IgD-negative memory B cell (primary cell): ENCODE data around the gene CREB3L2. TPM values are rescaled to one million over a fixed set of nuclear protein-coding genes. Genes with fewer than 3 reads are reported as not detected.
A peak's percentile ranks its signal among the peaks of the same experiment; 100 is the strongest.
"Not testable (repeated sequence)": the region's sequence is repeated elsewhere in the genome, so short reads cannot be mapped to it uniquely, and the experiment has no call there.

Experiments
- H3K27ac Mint-ChIP-seq, 3 donors: one replicate each; pipeline ENCODE4 v1.8.0; 2020 to 2022; ENCODE audit warnings: mild to moderate bottlenecking in 3 of 3, mixed read lengths in 3 of 3, moderate library complexity in 1 of 3
- H3K27me3 Mint-ChIP-seq: one replicate; pipeline ENCODE4 v1.8.0; 2021; ENCODE audit warnings: mixed read lengths
- H3K36me3 Mint-ChIP-seq: one replicate; pipeline ENCODE4 v1.8.0; 2020; ENCODE audit warnings: mild to moderate bottlenecking, mixed read lengths
- H3K4me1 Mint-ChIP-seq, 3 donors: one replicate each; pipeline ENCODE4 v1.8.0; 2020 to 2022; ENCODE audit warnings: mixed read lengths in 3 of 3, mild to moderate bottlenecking in 1 of 3
- H3K4me3 Mint-ChIP-seq, 4 donors: one replicate each; pipeline ENCODE4 v1.8.0; 2020 to 2022; ENCODE audit warnings: mild to moderate bottlenecking in 4 of 4, mixed read lengths in 4 of 4, moderate library complexity in 3 of 4
- H3K9me3 Mint-ChIP-seq, 3 donors: one replicate each; pipeline ENCODE4 v1.8.0; 2020 to 2021; ENCODE audit warnings: mixed read lengths in 3 of 3, mild to moderate bottlenecking in 1 of 3
- polyA plus RNA-seq: library from polyadenylated mRNA; unstranded; fragments of 300-500 nt; fragmentation: Illumina TruSeq; gene quantifications from one replicate; pipeline ENCODE4 v1.2.3, GENCODE V29; 2021

CREB3L2 gene, protein sequence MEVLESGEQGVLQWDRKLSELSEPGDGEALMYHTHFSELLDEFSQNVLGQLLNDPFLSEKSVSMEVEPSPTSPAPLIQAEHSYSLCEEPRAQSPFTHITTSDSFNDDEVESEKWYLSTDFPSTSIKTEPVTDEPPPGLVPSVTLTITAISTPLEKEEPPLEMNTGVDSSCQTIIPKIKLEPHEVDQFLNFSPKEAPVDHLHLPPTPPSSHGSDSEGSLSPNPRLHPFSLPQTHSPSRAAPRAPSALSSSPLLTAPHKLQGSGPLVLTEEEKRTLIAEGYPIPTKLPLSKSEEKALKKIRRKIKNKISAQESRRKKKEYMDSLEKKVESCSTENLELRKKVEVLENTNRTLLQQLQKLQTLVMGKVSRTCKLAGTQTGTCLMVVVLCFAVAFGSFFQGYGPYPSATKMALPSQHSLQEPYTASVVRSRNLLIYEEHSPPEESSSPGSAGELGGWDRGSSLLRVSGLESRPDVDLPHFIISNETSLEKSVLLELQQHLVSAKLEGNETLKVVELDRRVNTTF
- 4.9 TPM for polyA plus RNA-seq

DNA sequence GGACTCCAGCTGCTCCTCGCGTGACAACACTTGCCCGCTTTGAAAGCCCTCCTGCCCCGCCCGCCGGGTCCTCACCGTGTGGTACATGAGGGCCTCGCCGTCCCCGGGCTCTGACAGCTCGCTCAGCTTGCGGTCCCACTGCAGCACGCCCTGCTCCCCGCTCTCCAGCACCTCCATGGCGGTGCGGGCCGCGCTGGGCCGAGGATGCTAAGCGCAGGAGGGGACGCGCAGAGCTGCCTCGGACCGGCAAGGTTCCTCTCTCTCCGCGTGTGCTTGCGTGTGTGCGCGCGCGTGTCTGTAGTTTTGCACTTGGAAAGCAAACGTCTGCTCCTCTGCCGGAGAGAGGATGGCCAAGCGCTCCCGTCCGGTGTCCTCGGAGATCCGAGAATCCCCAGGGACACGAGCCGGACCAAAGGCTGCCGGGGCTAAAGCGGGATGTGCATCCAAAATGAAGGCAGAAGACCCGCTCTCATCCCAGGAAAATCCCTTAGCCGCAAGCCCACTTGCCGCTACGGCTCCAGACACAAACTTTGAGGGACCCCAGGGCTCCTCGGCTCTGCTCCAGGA is at the start of gene CREB3L2:
Gene CREB3L2 (minus strand): TSS at position 558 of the 567 bp plus-strand sequence. CDS start 381 bp downstream, at position 177.
- Mint-ChIP-seq H3K4me1 (peaks cover 21 to 25% (median 23%) of the 10 kb centered on the region in 3 donors), H3K36me3 (peaks cover 5% of the 10 kb centered on the region), H3K4me3 (peak within 1 kb of the TSS; percentile 82 to 96 (median 96))

DNA sequence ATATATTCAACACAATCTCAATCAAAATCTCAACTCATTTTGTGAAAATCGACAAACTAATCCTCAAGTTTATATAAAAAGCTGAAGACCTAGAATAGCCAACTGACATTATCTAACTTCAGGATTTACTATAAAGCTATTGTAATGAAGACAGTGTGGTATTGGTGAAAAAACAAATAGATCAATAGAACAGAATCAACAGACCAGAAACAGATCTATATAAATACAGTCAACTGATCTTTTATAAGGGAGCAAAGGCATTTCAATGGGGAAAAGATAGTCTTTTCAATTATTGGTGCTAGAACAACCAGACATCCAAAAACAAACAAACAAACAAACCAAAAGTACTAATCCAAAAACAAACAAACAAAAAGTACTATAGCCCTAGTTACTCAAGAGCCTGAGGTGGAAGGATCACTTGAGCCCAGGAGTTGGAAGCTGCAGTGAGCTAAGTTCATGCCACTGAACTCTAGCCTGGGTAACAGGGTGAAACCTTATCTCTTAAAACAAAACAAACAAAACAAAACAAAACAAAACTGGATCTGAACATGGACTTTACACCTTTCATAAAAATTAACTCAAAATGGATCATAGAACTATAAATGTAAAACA is 47.7 kb upstream of the CREB3L2 start:
- Mint-ChIP-seq H3K27ac (no peak overlapping the region), H3K9me3 (peaks cover 0 to 7% (median 5%) of the 10 kb centered on the region in 3 donors), H3K4me3 (no peak overlapping the region), H3K36me3 (no peaks in the 10 kb centered on the region), H3K27me3 (no peaks in the 10 kb centered on the region), H3K4me1 (no peaks in the 10 kb centered on the region)

More for the DNA sequence above, at the start of gene CREB3L2:
- peak within 1 kb of the TSS; percentile 60 to 91 (median 87) for H3K27ac Mint-ChIP-seq
- H3K27me3 Mint-ChIP-seq = no peaks in the 10 kb centered on the region
- no peaks in the 10 kb centered on the region for H3K9me3 Mint-ChIP-seq

DNA sequence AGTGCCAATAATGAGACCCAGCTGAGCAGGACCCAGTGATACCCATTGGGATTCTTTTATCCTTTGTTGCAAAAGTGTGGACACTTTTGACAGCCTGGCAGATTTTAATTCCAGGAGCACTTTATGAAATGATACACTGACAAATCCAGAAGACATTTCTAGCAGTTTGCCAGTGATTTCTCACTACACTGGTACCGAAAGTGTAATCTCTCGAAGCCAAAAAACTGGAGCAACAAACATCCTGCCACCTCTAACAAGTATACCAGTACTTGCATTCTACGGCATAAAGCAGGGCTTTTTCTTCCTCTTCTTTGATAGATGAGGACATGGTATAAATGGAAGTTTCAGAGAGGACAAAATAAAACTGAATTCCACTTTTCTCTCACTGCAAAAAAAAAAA is 46.0 kb upstream of the CREB3L2 start:
- peaks cover 0 to 7% (median 5%) of the 10 kb centered on the region in 3 donors for H3K9me3 Mint-ChIP-seq
- H3K27me3 Mint-ChIP-seq = no peaks in the 10 kb centered on the region
- H3K4me3 Mint-ChIP-seq = no peak overlapping the region

GRCh38 chr7:138044897-138045296 is 43.0 kb upstream of the CREB3L2 start:
- peaks cover 2% of the 10 kb centered on the region for H3K36me3 Mint-ChIP-seq
- H3K9me3 Mint-ChIP-seq = peaks cover 0 to 8% (median 0%) of the 10 kb centered on the region in 3 donors
- H3K4me3 Mint-ChIP-seq = no peak overlapping the region
- H3K27me3 Mint-ChIP-seq = no peaks in the 10 kb centered on the region
- H3K27ac Mint-ChIP-seq = no peak overlapping the region
- H3K4me1 Mint-ChIP-seq = peaks cover 0 to 4% (median 3%) of the 10 kb centered on the region in 3 donors

More for the DNA sequence above, 46.0 kb upstream of the CREB3L2 start:
- no peaks in the 10 kb centered on the region for H3K36me3 Mint-ChIP-seq
- no peaks in the 10 kb centered on the region for H3K4me1 Mint-ChIP-seq
- H3K27ac Mint-ChIP-seq = no peak overlapping the region

DNA sequence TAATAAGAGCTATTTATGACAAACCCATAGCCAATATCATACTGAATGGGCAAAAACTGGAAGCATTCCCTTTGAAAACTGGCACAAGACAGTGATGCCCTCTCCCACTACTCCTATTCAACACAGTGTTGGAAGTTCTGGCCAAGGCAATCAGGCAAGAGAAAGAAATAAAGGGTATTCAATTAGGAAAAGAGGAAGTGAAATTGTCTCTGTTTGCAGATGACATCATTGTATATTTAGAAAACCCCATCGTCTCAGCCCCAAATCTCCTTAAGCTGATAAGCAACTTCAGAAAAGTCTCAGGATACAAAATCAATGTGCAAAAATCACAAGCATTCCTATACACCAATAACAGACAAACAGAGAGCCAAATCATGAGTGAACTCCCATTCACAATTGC is 38.2 kb upstream of the CREB3L2 start:
- not testable (repeated sequence) for H3K4me1 Mint-ChIP-seq, H3K27ac Mint-ChIP-seq, H3K27me3 Mint-ChIP-seq, H3K9me3 Mint-ChIP-seq, H3K36me3 Mint-ChIP-seq
- H3K4me3 Mint-ChIP-seq = peak overlapping the region in 1 of 4 donors; percentile 2

DNA sequence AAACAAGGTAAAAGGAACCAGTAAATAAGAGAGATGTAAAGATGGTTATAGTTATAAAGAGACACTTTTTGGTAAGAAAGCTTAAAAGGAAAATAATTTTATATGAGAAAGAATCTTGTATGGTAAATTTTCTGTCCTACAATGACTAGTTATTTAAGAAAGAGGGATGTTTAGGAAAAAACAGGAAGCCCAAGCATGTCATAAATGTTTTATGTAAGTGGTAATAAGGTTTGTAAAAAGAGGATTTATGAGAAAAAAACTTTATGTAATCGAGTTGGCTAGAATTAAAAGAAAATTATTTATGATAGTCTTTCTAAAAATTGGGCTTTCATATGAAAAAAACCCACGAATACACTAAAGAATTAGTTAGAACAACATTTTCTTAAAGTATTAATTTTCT is 34.2 kb upstream of the CREB3L2 start:
- H3K27ac Mint-ChIP-seq = no peak overlapping the region
- peaks cover 2% of the 10 kb centered on the region for H3K36me3 Mint-ChIP-seq
- peaks cover 6% of the 10 kb centered on the region for H3K27me3 Mint-ChIP-seq
- H3K4me1 Mint-ChIP-seq = peaks cover 2 to 16% (median 3%) of the 10 kb centered on the region in 3 donors
- H3K4me3 Mint-ChIP-seq = no peak overlapping the region
- peaks cover 0 to 8% (median 4%) of the 10 kb centered on the region in 3 donors for H3K9me3 Mint-ChIP-seq

DNA sequence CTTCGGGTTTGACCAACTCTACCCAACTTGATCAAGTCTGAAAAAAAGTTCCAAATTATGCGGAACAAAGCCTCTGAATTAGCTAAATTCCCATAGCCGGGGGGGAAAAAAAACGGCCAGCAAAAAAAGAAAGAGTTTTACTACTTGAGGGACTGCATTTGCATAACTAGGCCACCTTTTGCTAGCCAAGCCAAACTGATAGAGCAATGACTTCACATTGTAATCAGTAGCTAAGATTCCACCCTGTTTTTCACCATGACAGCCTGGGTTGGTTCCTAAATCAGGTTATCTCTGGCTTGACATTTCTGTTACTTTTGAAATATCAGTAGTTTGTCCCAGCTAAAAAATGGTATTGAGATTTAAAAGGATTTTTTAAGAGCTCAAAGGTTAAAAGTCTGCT is 31.4 kb upstream of the CREB3L2 start:
- Mint-ChIP-seq H3K27ac (no peak overlapping the region), H3K4me3 (no peak overlapping the region), H3K4me1 (peaks cover 3 to 17% (median 4%) of the 10 kb centered on the region in 3 donors)

DNA sequence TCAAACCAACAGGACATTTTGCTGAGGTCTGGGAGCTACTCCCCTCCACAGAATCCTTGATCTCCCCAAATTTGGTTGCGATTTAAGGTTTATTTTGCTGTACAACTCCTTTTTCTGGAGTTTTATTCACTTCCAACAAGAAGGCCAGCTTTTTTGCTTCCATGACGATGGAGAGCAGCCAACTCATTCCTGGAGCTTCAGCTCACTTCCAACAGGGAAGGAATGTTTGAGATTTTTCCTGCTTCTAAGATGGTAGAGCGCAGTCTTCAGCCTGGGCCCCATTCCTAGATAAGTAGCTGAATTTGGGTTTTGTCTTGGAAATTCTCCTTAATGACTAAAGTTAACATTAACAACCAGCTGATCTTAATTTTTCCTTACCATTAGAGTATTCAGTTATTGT is 30.9 kb upstream of the CREB3L2 start:
- H3K9me3 Mint-ChIP-seq = peaks cover 0 to 4% (median 2%) of the 10 kb centered on the region in 3 donors
- peaks cover 5 to 21% (median 7%) of the 10 kb centered on the region in 3 donors for H3K4me1 Mint-ChIP-seq
- no peak overlapping the region for H3K27ac Mint-ChIP-seq
- H3K4me3 Mint-ChIP-seq = no peak overlapping the region
- peaks cover 3% of the 10 kb centered on the region for H3K27me3 Mint-ChIP-seq
- peaks cover 2% of the 10 kb centered on the region for H3K36me3 Mint-ChIP-seq

More for the DNA sequence above, 31.4 kb upstream of the CREB3L2 start:
- peaks cover 0 to 4% (median 2%) of the 10 kb centered on the region in 3 donors for H3K9me3 Mint-ChIP-seq
- peaks cover 3% of the 10 kb centered on the region for H3K27me3 Mint-ChIP-seq
- peaks cover 2% of the 10 kb centered on the region for H3K36me3 Mint-ChIP-seq

DNA sequence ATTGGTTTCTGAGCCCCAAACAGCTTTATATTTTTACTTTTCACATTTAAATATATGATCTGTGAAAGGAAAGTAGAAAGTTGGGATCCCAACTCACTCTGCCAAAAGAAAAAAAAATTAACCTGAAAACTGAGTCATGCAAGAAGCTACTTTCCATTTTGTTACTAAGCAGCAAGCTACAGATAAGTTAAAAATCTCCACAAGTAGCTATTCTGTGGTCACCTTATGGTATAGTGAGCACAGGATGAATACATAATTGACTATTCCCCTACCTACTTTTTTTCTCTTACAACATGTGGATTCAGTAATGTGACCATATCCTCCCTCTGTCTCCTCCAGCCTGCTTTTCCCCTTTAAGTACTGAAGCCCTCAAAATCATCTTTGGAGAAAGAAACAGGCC is 30.3 kb upstream of the CREB3L2 start:
- Mint-ChIP-seq H3K4me3 (no peak overlapping the region), H3K36me3 (peaks cover 2% of the 10 kb centered on the region), H3K4me1 (peaks cover 5 to 25% (median 9%) of the 10 kb centered on the region in 3 donors), H3K9me3 (peaks cover 0 to 4% (median 2%) of the 10 kb centered on the region in 3 donors), H3K27ac (no peak overlapping the region), H3K27me3 (peaks cover 3% of the 10 kb centered on the region)

GRCh38 chr7:138030679-138031351 is 28.9 kb upstream of the CREB3L2 start:
- Mint-ChIP-seq H3K4me3 (no peak overlapping the region), H3K9me3 (peaks cover 0 to 5% (median 2%) of the 10 kb centered on the region in 3 donors), H3K4me1 (peaks cover 8 to 36% (median 13%) of the 10 kb centered on the region in 3 donors), H3K36me3 (peaks cover 2% of the 10 kb centered on the region), H3K27me3 (no peaks in the 10 kb centered on the region), H3K27ac (no peak overlapping the region)

DNA sequence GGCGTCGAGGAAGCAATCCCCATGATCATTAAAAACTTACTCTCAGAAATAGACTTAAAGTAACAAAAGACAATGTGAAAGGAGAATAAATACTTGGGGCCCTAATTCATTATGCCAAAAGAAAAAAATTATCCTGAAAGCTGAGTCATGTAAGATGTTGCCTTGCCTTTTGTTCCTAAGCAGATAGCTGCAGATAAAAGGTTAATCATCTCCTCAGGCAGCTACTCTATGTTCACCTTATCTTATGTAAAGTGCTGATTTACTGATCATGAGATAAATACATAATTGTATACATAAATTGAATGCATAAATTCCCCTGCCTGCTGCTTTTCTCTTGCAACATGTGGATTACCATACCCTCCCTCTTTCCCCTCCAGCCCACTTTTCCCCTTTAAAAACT is 28.1 kb upstream of the CREB3L2 start:
- Mint-ChIP-seq H3K9me3 (peaks cover 0 to 9% (median 5%) of the 10 kb centered on the region in 3 donors), H3K4me3 (no peak overlapping the region), H3K27me3 (no peaks in the 10 kb centered on the region), H3K4me1 (peaks cover 11 to 36% (median 18%) of the 10 kb centered on the region in 3 donors), H3K27ac (no peak overlapping the region), H3K36me3 (peaks cover 2% of the 10 kb centered on the region)

- Mint-ChIP-seq H3K4me3 (no peak overlapping the region), H3K4me1 (peaks cover 12 to 37% (median 20%) of the 10 kb centered on the region in 3 donors), H3K36me3 (peaks cover 2% of the 10 kb centered on the region), H3K27me3 (no peaks in the 10 kb centered on the region), H3K27ac (peak overlapping the region in 1 of 3 donors; percentile 29), H3K9me3 (peaks cover 0 to 9% (median 5%) of the 10 kb centered on the region in 3 donors)
Observed at GRCh38 chr7:138029126-138029525, 27.2 kb upstream of the CREB3L2 start.

DNA sequence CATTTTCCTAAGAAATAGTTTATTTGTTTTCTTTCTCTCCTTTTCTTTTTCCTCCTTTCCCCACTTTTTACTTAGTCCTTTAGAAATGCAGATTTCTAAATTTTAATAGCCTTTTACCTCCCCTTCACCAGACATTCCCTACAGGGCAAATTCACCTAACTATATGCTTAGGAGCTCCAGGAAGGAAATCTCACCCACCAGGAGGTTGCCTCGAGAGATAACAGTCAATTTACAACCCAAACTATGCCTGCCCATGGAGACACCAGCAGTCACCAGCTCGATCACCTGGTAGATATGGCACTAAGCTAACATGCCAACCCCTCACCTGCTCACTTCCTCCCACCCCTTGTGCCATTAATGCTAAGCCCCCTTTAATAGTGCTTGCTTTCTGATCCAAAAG is 25.2 kb upstream of the CREB3L2 start:
- H3K4me3 Mint-ChIP-seq = peak overlapping the region in 1 of 4 donors; percentile 61
- no peak overlapping the region for H3K27ac Mint-ChIP-seq
- H3K9me3 Mint-ChIP-seq = peaks cover 0 to 9% (median 7%) of the 10 kb centered on the region in 3 donors
- H3K27me3 Mint-ChIP-seq = no peaks in the 10 kb centered on the region
- peaks cover 2% of the 10 kb centered on the region for H3K36me3 Mint-ChIP-seq
- H3K4me1 Mint-ChIP-seq = peaks cover 18 to 39% (median 24%) of the 10 kb centered on the region in 3 donors
